ENCODE results near the gene RRBP1.

Gene RRBP1

GRCh38 chr20:17572034-17572638, 109.9 kb downstream of the RRBP1 start:
- TF ChIP-seq, protein P1, sequence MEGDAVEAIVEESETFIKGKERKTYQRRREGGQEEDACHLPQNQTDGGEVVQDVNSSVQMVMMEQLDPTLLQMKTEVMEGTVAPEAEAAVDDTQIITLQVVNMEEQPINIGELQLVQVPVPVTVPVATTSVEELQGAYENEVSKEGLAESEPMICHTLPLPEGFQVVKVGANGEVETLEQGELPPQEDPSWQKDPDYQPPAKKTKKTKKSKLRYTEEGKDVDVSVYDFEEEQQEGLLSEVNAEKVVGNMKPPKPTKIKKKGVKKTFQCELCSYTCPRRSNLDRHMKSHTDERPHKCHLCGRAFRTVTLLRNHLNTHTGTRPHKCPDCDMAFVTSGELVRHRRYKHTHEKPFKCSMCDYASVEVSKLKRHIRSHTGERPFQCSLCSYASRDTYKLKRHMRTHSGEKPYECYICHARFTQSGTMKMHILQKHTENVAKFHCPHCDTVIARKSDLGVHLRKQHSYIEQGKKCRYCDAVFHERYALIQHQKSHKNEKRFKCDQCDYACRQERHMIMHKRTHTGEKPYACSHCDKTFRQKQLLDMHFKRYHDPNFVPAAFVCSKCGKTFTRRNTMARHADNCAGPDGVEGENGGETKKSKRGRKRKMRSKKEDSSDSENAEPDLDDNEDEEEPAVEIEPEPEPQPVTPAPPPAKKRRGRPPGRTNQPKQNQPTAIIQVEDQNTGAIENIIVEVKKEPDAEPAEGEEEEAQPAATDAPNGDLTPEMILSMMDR (IDR thresholded peaks at IDR 0.05; ENCODE audit: extremely low read depth, missing control alignments), result no peak
- no peak for DNase-seq (ENCODE audit: low spot score)

- TF ChIP-seq, protein P1 (IDR thresholded peaks at IDR 0.05; ENCODE audit: extremely low read depth, missing control alignments), result no peak
- peak; percentile 69 for DNase-seq (ENCODE audit: low spot score)
Measured at GRCh38 chr20:17571153-17571527, 110.9 kb downstream of the RRBP1 start.

DNA sequence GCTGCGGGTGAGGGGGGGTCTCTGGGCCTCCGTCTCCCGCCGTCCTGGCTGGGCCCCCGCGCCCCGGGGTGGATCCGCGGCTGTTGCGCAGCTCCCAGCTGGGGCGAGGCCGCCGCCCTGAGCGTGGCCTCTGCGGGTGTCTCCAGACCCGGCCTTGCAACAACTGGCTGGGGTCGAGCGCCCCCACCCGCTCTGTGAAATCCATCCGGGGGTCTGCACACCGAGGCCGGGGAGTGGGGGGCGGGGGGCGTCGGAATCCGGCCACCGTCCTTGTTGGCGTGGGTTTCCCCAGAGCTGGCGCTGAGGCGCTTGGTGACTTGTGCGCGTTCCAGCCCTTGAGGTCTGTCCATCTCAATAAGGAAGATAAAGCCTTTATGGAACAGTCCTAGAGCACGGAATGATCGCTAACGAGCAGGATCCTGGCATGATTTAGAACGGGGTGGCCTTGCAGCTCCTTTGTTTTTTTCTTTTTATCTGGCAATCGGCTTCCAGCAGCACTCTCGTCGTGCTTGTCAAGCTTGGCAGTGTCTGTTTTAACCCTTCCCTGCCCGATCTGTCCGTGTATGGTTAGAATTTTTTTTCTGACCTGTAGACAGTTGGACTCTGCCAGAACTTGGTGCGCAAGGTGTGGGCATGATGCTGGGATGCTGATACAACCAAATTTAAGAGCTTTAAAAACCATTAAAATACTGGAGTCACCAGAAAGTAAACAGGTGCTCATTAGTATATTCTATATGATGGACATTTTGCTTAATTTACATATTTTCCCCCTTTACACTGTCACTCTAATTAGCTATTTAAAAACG, 111.5 kb downstream of the RRBP1 start:
- TF ChIP-seq, protein P1 (IDR thresholded peaks at IDR 0.05; ENCODE audit: extremely low read depth, missing control alignments), result peak; percentile 6
- DNase-seq (ENCODE audit: low spot score), result no peak

- DNase-seq (ENCODE audit: low spot score), result peak; percentile 97
- TF ChIP-seq, protein P1 (IDR thresholded peaks at IDR 0.05; ENCODE audit: extremely low read depth, missing control alignments), result no peak
Measured at GRCh38 chr20:17569616-17570346, 112.3 kb downstream of the RRBP1 start, which contains the start of gene DSTN. DSTN (plus strand) TSS chr20:17570075; CDS start chr20:17570209, 134 bp downstream.

DNA sequence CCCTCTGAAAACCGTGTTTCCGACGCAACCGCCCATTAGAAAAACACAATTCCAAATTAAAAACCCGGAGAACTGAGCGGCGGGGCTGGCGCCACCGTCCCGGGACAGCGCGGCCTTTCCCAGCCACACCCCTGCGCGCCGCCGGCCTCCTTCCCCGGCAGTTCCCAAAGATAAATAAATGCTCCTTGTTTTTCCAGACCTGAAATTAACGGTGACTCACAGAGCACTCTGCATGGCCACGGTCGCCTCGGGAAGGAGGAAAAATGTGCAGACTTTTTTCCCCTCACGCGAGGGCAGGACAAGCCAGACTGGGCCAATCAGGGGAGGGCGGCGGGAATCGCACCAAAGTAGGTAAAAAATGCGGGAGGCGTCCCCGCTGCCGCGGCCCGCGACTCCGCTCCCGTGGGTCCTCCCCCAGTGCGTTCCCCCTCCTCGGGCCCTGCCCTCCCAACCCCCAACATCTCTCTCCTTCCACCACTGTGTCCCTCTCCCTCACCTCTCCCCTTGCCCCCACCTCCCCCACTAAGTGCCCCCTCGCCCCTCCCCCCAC, 113.0 kb downstream of the RRBP1 start:
- TF ChIP-seq, protein P1 (IDR thresholded peaks at IDR 0.05; ENCODE audit: extremely low read depth, missing control alignments), result no peak
- peak; percentile 41 for DNase-seq (ENCODE audit: low spot score)

DNA sequence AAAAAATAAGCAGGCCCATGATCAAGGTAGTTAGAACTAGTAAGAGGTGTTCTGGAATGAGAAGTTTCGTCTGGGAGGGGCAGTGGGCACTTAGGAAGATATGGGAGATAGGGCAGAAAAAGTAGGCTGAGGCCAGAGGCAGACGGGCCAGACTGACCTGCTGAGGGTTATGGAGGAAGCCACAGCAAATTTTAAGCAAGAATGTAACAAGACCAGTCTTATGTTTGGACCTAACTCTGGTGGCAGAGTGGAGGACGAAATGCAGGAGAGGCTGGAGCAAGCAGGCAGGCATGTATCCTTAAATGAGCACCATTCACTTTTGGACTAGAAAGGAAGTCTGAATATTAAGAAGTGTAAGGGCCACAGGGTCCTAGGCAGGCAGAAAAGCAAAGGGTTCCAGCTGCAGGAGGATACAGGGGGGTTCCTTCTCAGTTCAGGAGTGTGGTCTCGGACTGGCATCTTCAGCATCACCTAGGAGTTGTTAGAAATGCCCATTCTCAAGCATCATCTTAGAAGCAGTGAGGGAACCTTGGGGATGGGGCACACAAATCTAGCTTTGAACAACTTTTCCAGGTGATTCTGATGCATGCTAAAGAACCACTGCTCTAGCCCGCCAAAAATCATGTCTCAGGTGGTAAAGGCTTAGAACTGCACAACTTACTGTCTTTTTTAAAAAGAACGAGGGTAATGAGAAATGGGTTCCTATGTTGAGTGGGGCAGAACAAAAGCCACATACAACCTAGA, 113.8 kb downstream of the RRBP1 start:
- DNase-seq (ENCODE audit: low spot score), result no peak
- TF ChIP-seq, protein P1 (IDR thresholded peaks at IDR 0.05; ENCODE audit: extremely low read depth, missing control alignments), result no peak
